Mucosa of rectum (tissue), 2 donors: ENCODE data around the gene AS3MT.
"Not testable (repeated sequence)": the region's sequence is repeated elsewhere in the genome, so short reads cannot be mapped to it uniquely, and the experiment has no call there.

Experiments used
- H3K27ac ChIP-seq, 2 donors: one replicate each; pipeline ENCODE4 v1.7.0; 2013; ENCODE audit warnings: inconsistent platforms in 2 of 2, low read depth in 2 of 2, low read length in 2 of 2
- H3K27me3 ChIP-seq, 2 donors: one replicate each; pipeline ENCODE4 v1.7.0; 2013; ENCODE audit warnings: low read length in 2 of 2; ENCODE audit not compliant: control insufficient read depth in 2 of 2, insufficient read depth in 2 of 2
- H3K36me3 ChIP-seq, 2 donors: one replicate each; pipeline ENCODE4 v1.7.0; 2013; ENCODE audit warnings: low read length in 2 of 2; ENCODE audit not compliant: control insufficient read depth in 2 of 2, insufficient read depth in 2 of 2
- H3K4me1 ChIP-seq, 2 donors: one replicate each; pipeline ENCODE4 v1.7.0; 2013; ENCODE audit warnings: low read length in 2 of 2, mild to moderate bottlenecking in 1 of 2; ENCODE audit not compliant: control insufficient read depth in 2 of 2, insufficient read depth in 2 of 2
- H3K4me3 ChIP-seq, 2 donors: one replicate each; pipeline ENCODE4 v1.7.0; 2013; ENCODE audit warnings: low read length in 2 of 2
- H3K9ac ChIP-seq, 2 donors: one replicate each; pipeline ENCODE4 v1.7.0; 2013; ENCODE audit warnings: low read length in 2 of 2, low read depth in 1 of 2, mild to moderate bottlenecking in 1 of 2
- H3K9me3 ChIP-seq, 2 donors: one replicate each; pipeline ENCODE4 v1.7.0; 2013; ENCODE audit warnings: low read length in 2 of 2; ENCODE audit not compliant: control insufficient read depth in 2 of 2
- donor health status: healthy.
- donor health status: Normal muscosa, but diverticular disease.

AS3MT gene

DNA sequence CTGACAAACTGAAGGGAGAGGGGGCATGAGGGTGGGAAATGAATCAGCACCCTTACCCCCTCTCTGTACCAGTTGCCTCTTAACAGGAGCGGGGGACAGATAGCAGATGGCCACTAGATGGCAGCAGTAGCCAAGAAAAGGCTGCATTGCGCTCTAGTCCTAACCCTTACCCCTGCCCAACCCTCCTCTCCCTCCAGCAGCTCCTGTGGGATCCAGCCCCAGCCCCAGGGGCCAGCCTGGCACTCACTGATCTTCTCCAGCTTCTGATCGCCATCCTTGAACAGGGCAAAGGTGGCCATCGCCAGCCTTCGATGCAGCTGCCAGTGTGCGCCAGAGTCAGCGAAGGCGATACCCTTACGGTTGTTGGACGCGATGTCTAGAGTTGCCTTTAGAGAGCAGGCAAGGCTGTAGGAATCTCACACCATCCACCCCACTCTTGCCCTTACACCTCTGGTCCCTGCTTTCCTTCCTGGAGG, 34.2 kb upstream of the AS3MT start:
- H3K27me3 ChIP-seq = no peaks in the 10 kb centered on the region
- H3K9me3 ChIP-seq = no peaks in the 10 kb centered on the region
- no peak overlapping the region for H3K9ac ChIP-seq
- H3K4me1 ChIP-seq = peaks cover 0 to 8% of the 10 kb centered on the region in 2 donors
- no peaks in the 10 kb centered on the region for H3K36me3 ChIP-seq
- H3K4me3 ChIP-seq = no peak overlapping the region
- no peak overlapping the region for H3K27ac ChIP-seq

DNA sequence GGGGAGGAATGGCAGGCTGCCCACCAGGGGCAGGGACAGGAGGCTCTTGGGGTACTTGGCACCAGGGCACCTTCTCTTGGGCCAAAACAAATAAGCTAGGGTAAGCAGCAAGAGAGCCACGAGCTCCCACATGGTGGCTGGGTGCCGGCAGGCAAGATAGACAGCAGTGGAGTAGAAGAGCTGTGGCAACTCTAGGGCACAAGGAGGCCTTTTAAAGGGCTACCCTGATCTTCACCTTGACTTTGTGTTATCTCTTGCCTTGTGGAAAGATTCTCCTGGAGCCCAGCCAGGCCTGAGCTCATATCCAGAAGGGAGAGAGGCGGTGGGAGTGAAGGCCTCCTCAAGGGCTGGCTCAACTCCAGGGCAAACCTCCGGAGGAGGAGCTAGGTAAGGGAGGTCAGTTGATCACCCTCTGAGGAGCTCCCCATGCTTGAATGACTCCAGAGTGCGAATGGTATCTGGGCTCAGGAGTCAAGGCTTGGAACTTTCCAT, 32.0 kb upstream of the AS3MT start, which contains the start of gene CYP17A1:
Gene CYP17A1, minus strand, starts transcription at position 184 of the 492 bp plus-strand sequence. Its CDS starts 52 bp downstream, at position 132.
- Histone ChIP-seq H3K4me3 (no peak within 1 kb of the TSS), H3K4me1 (peaks cover 0 to 8% of the 10 kb centered on the region in 2 donors), H3K9me3 (no peaks in the 10 kb centered on the region), H3K9ac (no peak within 1 kb of the TSS), H3K36me3 (no peaks in the 10 kb centered on the region), H3K27ac (no peak within 1 kb of the TSS), H3K27me3 (no peaks in the 10 kb centered on the region)

DNA sequence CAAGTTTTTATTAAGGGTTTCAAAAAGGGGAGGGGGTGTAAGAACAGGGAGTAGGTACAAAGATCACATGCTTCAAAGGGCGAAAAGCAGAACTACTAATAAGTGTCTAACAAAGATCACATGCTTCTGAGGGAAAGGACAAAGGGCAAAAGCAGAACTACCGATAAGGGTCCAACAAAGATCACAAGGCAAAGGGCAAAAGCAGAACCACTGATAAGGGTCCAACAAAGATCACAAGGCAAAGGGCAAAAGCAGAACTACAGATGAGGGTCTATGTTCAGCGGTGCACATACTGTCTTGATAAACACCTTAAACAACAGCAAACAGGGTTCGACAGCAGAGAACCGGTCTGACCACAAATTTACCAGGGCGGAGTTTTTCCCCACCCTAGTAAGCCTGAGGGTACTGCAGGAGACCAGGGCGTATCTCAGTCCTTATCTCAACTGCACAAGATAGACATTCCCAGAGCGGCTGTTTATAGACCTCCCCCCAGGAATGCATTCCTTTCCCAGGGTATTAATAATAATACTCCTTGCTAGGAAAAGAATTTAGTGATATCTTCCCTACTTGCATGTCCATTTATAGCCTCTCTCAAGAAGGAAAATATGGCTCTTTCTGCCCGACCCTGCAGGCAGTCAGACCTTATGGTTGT, 30.9 kb upstream of the AS3MT start:
- H3K4me3 ChIP-seq, H3K27ac ChIP-seq, H3K27me3 ChIP-seq, H3K9ac ChIP-seq, H3K36me3 ChIP-seq, H3K4me1 ChIP-seq, H3K9me3 ChIP-seq: not testable (repeated sequence)

DNA sequence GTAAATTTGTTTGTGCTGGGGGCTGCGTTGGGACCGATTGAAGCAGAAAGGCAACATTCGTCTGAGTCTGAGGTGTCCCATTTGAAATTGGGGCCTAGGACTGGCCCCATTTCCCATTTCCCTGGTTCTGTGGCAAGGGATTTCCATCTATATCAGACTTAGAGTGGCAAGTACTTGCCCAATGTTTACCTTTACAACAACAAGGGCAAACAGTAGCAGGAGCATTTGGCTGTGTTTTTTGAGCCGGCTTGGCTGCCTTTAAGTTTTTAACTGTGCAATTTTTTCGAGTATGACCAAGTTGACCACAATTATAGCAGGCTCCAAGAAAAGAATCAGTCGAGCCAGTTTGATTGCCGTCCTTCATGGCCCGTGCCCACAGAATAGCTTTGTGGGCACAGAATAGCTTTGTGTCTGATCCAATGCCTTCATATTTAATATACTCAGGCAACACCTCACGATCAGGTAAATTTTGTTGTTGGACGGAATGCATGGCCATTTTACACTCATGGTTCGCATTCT, 27.4 kb upstream of the AS3MT start:
- Histone ChIP-seq H3K9ac (no peak overlapping the region), H3K36me3 (no peaks in the 10 kb centered on the region), H3K4me3 (no peak overlapping the region), H3K27ac (no peak overlapping the region), H3K4me1 (no peaks in the 10 kb centered on the region), H3K27me3 (no peaks in the 10 kb centered on the region), H3K9me3 (no peaks in the 10 kb centered on the region)

DNA sequence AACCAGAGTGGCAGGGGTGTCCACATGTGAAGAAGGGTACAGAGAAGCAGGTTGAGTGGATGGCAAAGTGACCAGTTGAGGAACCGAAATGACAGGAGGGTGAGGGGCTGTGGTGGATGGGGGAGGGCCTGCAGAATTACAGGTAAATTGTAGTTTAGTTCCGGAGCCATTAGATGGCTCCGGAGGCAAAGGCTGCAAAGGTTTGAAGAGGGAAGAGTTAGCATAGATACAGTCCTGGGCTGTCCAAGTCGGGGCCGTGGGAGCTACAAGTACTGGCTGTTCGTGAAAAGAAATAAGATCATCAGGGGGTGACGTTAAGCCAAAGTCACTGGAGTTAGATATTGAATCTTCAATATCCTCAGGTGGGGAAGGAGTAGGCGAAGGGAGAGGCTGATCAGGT, 26.1 kb upstream of the AS3MT start:
- H3K4me3 ChIP-seq, H3K9me3 ChIP-seq, H3K27me3 ChIP-seq, H3K4me1 ChIP-seq, H3K27ac ChIP-seq, H3K36me3 ChIP-seq, H3K9ac ChIP-seq: not testable (repeated sequence)

DNA sequence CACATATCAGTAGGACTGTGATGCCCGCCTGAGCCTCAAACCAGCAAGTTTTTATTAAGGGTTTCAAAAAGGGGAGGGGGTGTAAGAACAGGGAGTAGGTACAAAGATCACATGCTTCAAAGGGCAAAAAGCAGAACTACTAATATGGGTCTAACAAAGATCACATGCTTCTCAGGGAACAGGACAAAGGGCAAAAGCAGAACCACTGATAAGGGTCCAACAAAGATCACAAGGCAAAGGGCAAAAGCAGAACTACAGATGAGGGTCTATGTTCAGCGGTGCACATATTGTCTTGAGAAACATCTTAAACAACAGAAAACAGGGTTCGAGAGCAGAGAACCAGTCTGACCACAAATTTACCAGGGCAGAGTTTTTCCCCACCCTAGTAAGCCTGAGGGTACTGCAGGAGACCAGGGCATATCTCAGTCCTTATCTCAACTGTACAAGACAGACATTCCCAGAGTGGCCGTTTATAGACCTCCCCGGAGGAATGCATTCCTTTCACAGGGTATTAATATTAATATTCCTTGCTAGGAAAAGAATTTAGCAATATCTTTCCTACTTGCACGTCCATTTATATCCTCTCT, 25.0 kb upstream of the AS3MT start:
- H3K36me3 ChIP-seq, H3K27me3 ChIP-seq, H3K9ac ChIP-seq, H3K27ac ChIP-seq, H3K4me1 ChIP-seq, H3K9me3 ChIP-seq, H3K4me3 ChIP-seq: not testable (repeated sequence)

DNA sequence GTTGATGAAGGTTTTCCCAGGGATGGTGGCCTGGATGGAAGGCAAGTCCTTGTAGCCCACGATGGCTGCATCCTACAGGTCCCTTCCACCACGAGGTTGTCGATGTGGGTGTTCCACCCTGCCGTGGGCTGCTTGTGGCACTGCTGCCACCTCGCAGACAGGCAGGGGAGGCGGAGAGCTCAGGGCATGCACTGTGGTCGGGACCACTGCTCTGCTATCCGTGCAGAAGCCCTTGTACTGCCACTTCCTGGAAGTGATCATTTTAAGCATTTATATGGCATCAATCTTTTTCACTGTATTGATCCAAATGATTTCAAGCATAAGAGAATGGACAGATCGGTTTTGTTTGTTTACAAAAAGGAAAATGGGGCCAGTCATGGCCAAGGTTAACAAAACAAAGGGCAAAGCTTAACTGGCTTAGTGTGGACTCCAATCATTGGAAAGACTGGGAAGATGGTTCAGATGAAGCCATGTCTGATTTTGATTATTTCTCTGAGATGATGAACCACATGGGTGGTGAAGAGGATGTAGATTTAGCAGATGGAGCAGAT, 23.8 kb upstream of the AS3MT start:
- Histone ChIP-seq H3K36me3 (no peaks in the 10 kb centered on the region), H3K27ac (no peak overlapping the region), H3K4me3 (no peak overlapping the region), H3K4me1 (no peaks in the 10 kb centered on the region), H3K27me3 (no peaks in the 10 kb centered on the region), H3K9me3 (no peaks in the 10 kb centered on the region), H3K9ac (no peak overlapping the region)

DNA sequence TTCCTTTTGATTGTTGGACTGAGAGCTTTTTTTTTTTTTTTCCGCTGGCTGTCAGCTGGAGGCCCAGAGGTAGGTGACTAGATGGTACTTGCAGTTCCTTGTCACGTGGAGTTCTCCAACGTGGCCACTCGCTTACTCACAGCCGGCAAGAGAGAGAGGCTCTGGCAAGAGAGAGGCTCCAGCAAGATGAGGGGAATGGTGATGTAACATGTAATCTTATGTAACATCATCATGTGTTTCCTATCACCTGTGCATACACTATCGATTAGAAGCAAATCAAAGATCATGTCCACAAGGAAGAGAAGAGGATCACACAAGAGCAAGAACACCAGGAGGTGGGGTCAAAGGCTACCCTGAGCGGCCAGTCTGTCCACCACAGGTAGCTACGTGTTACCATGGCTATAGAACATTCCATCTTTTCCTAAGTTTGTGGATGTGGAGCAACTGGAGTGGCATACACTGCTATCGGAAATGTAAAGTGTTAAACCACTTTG, 19.2 kb upstream of the AS3MT start:
- peaks cover 0 to 3% of the 10 kb centered on the region in 2 donors for H3K4me1 ChIP-seq
- no peak overlapping the region for H3K4me3 ChIP-seq

DNA sequence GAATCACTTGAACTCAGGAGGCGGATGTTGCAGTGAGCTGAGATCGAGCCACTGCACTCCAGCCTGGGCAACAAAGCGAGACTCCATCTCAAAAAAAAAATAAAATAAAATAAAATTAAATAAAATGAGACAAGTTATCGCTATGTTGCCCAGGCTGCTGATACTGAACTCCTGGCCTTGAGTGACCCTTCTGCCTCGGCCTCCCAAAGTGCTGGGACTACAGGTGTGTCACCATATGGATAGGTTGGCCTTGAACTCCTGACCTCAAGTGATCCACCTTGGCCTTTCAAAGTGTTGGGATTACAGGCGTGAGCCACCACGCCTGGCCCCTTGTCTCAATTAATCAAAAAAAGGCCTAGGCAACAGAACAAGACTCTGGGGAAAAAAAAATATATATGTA, 16.0 kb upstream of the AS3MT start:
- H3K27ac ChIP-seq, H3K27me3 ChIP-seq, H3K4me3 ChIP-seq, H3K36me3 ChIP-seq, H3K9me3 ChIP-seq, H3K9ac ChIP-seq, H3K4me1 ChIP-seq: not testable (repeated sequence)

More for the DNA sequence above, 19.2 kb upstream of the AS3MT start:
- Histone ChIP-seq H3K9ac (no peak overlapping the region), H3K36me3 (no peaks in the 10 kb centered on the region), H3K27ac (no peak overlapping the region), H3K9me3 (no peaks in the 10 kb centered on the region), H3K27me3 (no peaks in the 10 kb centered on the region)

DNA sequence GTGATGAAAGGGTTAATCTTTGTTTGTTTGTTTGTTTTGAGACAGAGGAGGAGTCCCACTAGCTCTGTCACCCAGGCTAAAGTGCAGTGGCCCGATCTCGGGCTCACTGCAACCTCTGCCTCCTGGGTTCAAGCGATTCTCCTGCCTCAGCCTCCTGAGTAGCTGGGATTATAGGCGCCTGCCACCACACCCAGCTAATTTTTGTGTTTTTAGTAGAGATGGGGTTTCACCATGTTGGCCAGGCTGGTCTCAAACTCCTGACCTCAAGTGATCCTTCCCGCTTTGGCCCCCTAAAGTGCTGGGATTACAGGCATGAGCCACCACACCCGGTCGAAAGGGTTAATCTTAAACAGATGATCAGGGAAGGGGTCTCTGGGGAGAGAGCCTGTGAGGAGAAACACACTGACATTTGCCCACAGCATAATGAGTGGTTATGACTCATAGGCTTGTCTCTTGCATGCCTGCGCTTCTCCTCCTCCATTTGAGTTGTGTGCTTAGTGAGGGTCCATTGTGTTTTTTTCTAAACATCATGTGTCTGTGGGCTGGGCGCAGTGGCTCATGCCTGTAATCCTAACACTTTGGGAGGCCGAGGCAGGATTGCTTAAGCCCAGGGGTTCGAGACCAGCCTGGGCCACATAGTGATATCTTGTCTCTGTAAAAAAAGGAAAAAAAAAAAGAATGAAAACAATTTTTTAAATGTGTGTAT, 13.4 kb upstream of the AS3MT start:
- H3K4me1 ChIP-seq, H3K4me3 ChIP-seq, H3K27ac ChIP-seq: not testable (repeated sequence)

More for the DNA sequence above, 13.4 kb upstream of the AS3MT start:
- not testable (repeated sequence) for H3K9me3 ChIP-seq, H3K27me3 ChIP-seq, H3K9ac ChIP-seq, H3K36me3 ChIP-seq
